Measurements from ENCODE around the gene CIZ1. TPM values are rescaled to one million over a fixed set of nuclear protein-coding genes. Genes with fewer than 3 reads are reported as not detected.

CIZ1 gene
- polyA plus RNA-seq, 1 of the 3 experiments (the other 2 are of a cell fraction): 37.0 TPM

DNA sequence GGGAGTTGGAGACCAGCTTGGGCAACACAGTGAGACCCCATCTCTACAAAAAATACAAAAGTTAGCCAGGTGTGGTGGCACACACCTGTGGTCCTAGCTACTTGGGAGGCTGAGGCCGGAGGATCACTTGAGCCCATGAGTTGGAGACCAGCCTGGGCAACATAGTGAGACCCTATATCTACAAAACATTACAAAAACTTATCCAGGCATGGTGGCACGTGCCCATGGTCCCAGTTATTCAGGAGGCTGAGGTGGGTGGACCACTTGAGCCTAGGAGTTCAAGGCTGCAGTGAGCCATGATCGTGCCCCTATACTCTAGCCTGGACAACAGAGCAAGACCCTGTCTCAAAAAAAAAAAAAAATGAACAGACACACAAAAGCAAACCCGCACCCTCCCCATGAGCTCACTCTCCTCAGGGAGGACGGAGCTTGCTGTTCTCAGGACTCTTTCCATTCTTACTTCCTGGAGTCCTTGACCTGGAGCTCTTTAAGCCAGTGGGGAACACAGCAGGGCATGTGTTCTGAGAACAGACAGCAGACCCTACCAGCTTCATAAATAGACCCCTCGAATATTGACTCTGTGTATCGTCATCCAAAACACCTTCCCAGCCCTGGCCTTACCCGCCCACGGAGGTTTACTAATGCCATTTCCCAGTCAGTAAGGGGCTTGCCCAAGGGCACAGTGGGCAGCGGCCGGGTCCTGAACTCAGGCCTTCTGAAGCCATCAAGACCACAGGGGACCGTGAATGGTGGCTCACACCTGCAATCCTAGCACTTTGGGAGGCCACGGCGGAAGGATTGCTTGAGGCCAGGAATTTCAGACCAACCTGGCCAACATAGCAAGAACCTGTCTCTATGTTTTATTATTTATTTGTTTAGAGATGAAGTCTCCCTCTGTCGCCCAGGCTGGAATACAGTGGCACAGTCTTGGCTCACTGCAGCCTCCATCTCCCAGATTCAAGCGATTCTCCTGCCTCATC, 75.0 kb downstream of the CIZ1 start (continued):
- TF ChIP-seq, protein P1, sequence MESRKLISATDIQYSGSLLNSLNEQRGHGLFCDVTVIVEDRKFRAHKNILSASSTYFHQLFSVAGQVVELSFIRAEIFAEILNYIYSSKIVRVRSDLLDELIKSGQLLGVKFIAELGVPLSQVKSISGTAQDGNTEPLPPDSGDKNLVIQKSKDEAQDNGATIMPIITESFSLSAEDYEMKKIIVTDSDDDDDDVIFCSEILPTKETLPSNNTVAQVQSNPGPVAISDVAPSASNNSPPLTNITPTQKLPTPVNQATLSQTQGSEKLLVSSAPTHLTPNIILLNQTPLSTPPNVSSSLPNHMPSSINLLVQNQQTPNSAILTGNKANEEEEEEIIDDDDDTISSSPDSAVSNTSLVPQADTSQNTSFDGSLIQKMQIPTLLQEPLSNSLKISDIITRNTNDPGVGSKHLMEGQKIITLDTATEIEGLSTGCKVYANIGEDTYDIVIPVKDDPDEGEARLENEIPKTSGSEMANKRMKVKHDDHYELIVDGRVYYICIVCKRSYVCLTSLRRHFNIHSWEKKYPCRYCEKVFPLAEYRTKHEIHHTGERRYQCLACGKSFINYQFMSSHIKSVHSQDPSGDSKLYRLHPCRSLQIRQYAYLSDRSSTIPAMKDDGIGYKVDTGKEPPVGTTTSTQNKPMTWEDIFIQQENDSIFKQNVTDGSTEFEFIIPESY (IDR thresholded peaks at IDR 0.05; ENCODE audit: borderline replicate concordance, low read depth): no peak
- TF ChIP-seq CHD2 (IDR thresholded peaks at IDR 0.05; ENCODE audit: low read length, partially characterized antibody) (no peak), TEAD4 (IDR thresholded peaks at IDR 0.05; ENCODE audit: borderline replicate concordance, insufficient read depth) (no peak)
- TF ChIP-seq, protein P2, sequence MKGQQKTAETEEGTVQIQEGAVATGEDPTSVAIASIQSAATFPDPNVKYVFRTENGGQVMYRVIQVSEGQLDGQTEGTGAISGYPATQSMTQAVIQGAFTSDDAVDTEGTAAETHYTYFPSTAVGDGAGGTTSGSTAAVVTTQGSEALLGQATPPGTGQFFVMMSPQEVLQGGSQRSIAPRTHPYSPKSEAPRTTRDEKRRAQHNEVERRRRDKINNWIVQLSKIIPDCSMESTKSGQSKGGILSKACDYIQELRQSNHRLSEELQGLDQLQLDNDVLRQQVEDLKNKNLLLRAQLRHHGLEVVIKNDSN (IDR thresholded peaks at IDR 0.05; ENCODE audit: borderline replicate concordance, low read depth): no peak

Other genes with a start within 250 kb of the CIZ1 start
- 17.9 and 26.2 TPM in 2 replicates for gene EEIG1, start 210.6 kb downstream of the CIZ1 start, polyA plus RNA-seq (2012; rRNA removed)
- 14.6 and 14.8 TPM in 2 replicates for gene NAIF1, start 124.3 kb downstream of the CIZ1 start, polyA plus RNA-seq (2012; rRNA removed)
- 12.1 and 12.3 TPM in 2 replicates for gene SLC25A25, start 123.3 kb downstream of the CIZ1 start, polyA plus RNA-seq (2012; rRNA removed)
- 130 and 141 TPM in 2 replicates for gene PTGES2, start 63.8 kb downstream of the CIZ1 start, polyA plus RNA-seq (2012; rRNA removed)
- not detected in 2 replicates for gene LCN2, start 42.1 kb downstream of the CIZ1 start, polyA plus RNA-seq (2012; rRNA removed)
- 79.4 and 109 TPM in 2 replicates for gene BBLN, start 31.3 kb downstream of the CIZ1 start, polyA plus RNA-seq (2012; rRNA removed)
- gene DNM1, start 11.8 kb upstream of the CIZ1 start, polyA plus RNA-seq (2012; rRNA removed): 31.0 and 35.7 TPM in 2 replicates
- 103 and 120 TPM in 2 replicates for gene GOLGA2, start 84.4 kb upstream of the CIZ1 start, polyA plus RNA-seq (2012; rRNA removed)
- 84.1 and 89.7 TPM in 2 replicates for gene SWI5, start 84.7 kb upstream of the CIZ1 start, polyA plus RNA-seq (2012; rRNA removed)
- 18.8 and 23.3 TPM in 2 replicates for gene TRUB2, start 130.9 kb upstream of the CIZ1 start, polyA plus RNA-seq (2012; rRNA removed)
- gene COQ4, start 131.3 kb upstream of the CIZ1 start, polyA plus RNA-seq (2012; rRNA removed): 54.7 and 57.2 TPM in 2 replicates
- 17.9 and 24.1 TPM in 2 replicates for gene SLC27A4, start 149.0 kb upstream of the CIZ1 start, polyA plus RNA-seq (2012; rRNA removed)
- 58.9 and 61.5 TPM in 2 replicates for gene URM1, start 179.8 kb upstream of the CIZ1 start, polyA plus RNA-seq (2012; rRNA removed)
- 128 and 131 TPM in 2 replicates for gene CERCAM, start 229.3 kb upstream of the CIZ1 start, polyA plus RNA-seq (2012; rRNA removed)

Data from SK-N-SH (cell line).